CD14-positive monocyte (primary cell): Measurements from ENCODE around the gene ITGA2B. TPM values are rescaled to one million over a fixed set of nuclear protein-coding genes. Genes with fewer than 3 reads are reported as not detected.
A peak's percentile ranks its signal among the peaks of the same experiment; 100 is the strongest.

Experiments used
- DNase-seq, 3 donors: peaks; one replicate each; pipeline ENCODE4 v3.0.0-alpha.2; 2011 to 2022
- H2AFZ ChIP-seq: 2 replicates; pipeline ENCODE4 v1.6.0; 2012; ENCODE audit warnings: mild to moderate bottlenecking, low read depth, low read length, inconsistent platforms; ENCODE audit not compliant: insufficient read depth, poor library complexity, severe bottlenecking
- H3K27ac ChIP-seq, 2 donors: 1 replicate in 1 of 2; 2 replicates in 1 of 2; pipeline ENCODE4 v1.5.1; 2012 to 2013; ENCODE audit warnings: low read length in 2 of 2, control low read depth in 1 of 2, inconsistent platforms in 1 of 2, low read depth in 1 of 2, mild to moderate bottlenecking in 1 of 2
- H3K27me3 ChIP-seq, 2 donors: one replicate each; pipeline versions ENCODE4 v1.6.0 to v1.6.1; 2011 to 2013; ENCODE audit warnings: low read length in 2 of 2; ENCODE audit not compliant: control insufficient read depth in 2 of 2, insufficient read depth in 2 of 2
- H3K36me3 ChIP-seq, 2 donors: replicated peaks in 1 of 2; 1 replicate in 1 of 2; 2 replicates in 1 of 2; pipeline versions ENCODE4 v1.5.1 to v1.6.1; 2012 to 2013; ENCODE audit warnings: low read length in 2 of 2, control low read depth in 1 of 2, inconsistent platforms in 1 of 2, mild to moderate bottlenecking in 1 of 2; ENCODE audit not compliant: insufficient read depth in 2 of 2, control insufficient read depth in 1 of 2
- H3K4me1 ChIP-seq, 2 donors: 1 replicate in 1 of 2; 2 replicates in 1 of 2; pipeline versions ENCODE4 v1.5.1 to v1.6.1; 2012 to 2013; ENCODE audit warnings: low read length in 2 of 2, control low read depth in 1 of 2, inconsistent platforms in 1 of 2, mild to moderate bottlenecking in 1 of 2, moderate library complexity in 1 of 2; ENCODE audit not compliant: insufficient read depth in 2 of 2, control insufficient read depth in 1 of 2
- H3K4me2 ChIP-seq: replicated peaks from 2 replicates; pipeline ENCODE3; 2012; ENCODE audit warnings: low read length, moderate library complexity, mild to moderate bottlenecking; ENCODE audit not compliant: poor library complexity, severe bottlenecking; ENCODE audit errors: extremely low read depth
- H3K4me3 ChIP-seq, 3 experiments: fragments of 200-600 bp in 1 of 3; sonication (generic) in 1 of 3; replicated peaks in 1 of 3; 1 replicate in 2 of 3; 2 replicates in 1 of 3; pipeline ENCODE4 v1.5.1; 2011 to 2013; ENCODE audit warnings: low read length in 3 of 3, mild to moderate bottlenecking in 3 of 3, control low read depth in 2 of 3, low read depth in 2 of 3, inconsistent platforms in 1 of 3, moderate library complexity in 1 of 3
- H3K79me2 ChIP-seq: 2 replicates; pipeline ENCODE4 v1.6.0; 2012; ENCODE audit warnings: mild to moderate bottlenecking, control low read depth, inconsistent platforms, low read length, moderate library complexity; ENCODE audit not compliant: insufficient read depth
- H3K9ac ChIP-seq: 2 replicates; pipeline ENCODE4 v1.6.0; 2017; ENCODE audit warnings: low read length, mild to moderate bottlenecking; ENCODE audit not compliant: insufficient read depth, poor library complexity, severe bottlenecking
- H3K9me3 ChIP-seq, 2 donors: replicated peaks in 1 of 2; 1 replicate in 1 of 2; 2 replicates in 1 of 2; pipeline versions ENCODE4 v1.5.1 to v1.6.1; 2012 to 2013; ENCODE audit warnings: low read length in 2 of 2, control low read depth in 1 of 2; ENCODE audit not compliant: control insufficient read depth in 1 of 2, insufficient read depth in 1 of 2
- H4K20me1 ChIP-seq: 2 replicates; pipeline ENCODE4 v1.6.0; 2012; ENCODE audit warnings: mild to moderate bottlenecking, low read length, control low read depth, moderate library complexity; ENCODE audit not compliant: insufficient read depth
- H3K27ac Mint-ChIP-seq, 7 donors: one replicate each; pipeline ENCODE4 v1.8.0; 2020; ENCODE audit warnings: mild to moderate bottlenecking in 7 of 7, mixed read lengths in 7 of 7, moderate library complexity in 6 of 7, inconsistent platforms in 2 of 7
- H3K27me3 Mint-ChIP-seq, 3 donors: one replicate each; pipeline ENCODE4 v1.8.0; 2021 to 2022; ENCODE audit warnings: low read depth in 3 of 3, mild to moderate bottlenecking in 3 of 3, mixed read lengths in 3 of 3, moderate library complexity in 3 of 3, inconsistent platforms in 1 of 3
- H3K36me3 Mint-ChIP-seq, 2 donors: one replicate each; pipeline ENCODE4 v1.8.0; 2020; ENCODE audit warnings: mixed read lengths in 2 of 2, inconsistent platforms in 1 of 2, mild to moderate bottlenecking in 1 of 2
- H3K4me1 Mint-ChIP-seq: one replicate; pipeline ENCODE4 v1.8.0; 2020; ENCODE audit warnings: mild to moderate bottlenecking, mixed read lengths
- H3K4me3 Mint-ChIP-seq, 2 donors: one replicate each; pipeline ENCODE4 v1.8.0; 2020; ENCODE audit warnings: mild to moderate bottlenecking in 2 of 2, mixed read lengths in 2 of 2, moderate library complexity in 1 of 2
- H3K9me3 Mint-ChIP-seq, 7 donors: one replicate each; pipeline ENCODE4 v1.8.0; 2020 to 2022; ENCODE audit warnings: mixed read lengths in 7 of 7, mild to moderate bottlenecking in 6 of 7, moderate library complexity in 6 of 7, inconsistent platforms in 2 of 7
- WGBS: methylation state at CpG from one replicate; pipeline ENCODE4 v1.1.5; 2013; ENCODE audit warnings: missing lambda C conversion rate; ENCODE audit not compliant: insufficient coverage; 5-methylcytosine and 5-hydroxymethylcytosine counted together
- intact Hi-C, 2 donors: fragments of 100-400 bp; cut with micrococcal nuclease; formaldehyde crosslinking; loops; one replicate each; pipeline versions ENCODE4 v1.15.0 to v1.15.1; 2023
- polyA plus RNA-seq, 3 donors: library from polyadenylated mRNA; depleted of rRNA in 1 of 3; unstranded in 2 of 3; stranded (reverse) in 1 of 3; fragments of 300-500 nt in 2 of 3; fragments of >200 nt in 1 of 3; fragmentation: Illumina TruSeq in 2 of 3; gene quantifications; 1 replicate in 2 of 3; 2 replicates in 1 of 3; pipeline ENCODE4 v1.2.3, GENCODE V29; 2012 to 2021
- TF ChIP-seq, protein P1 (sequence below): fragments of 200-600 bp; IDR thresholded peaks from one replicate; pipeline ENCODE4 v1.8.0; 2022; ENCODE audit warnings: antibody characterized with exemption, mild to moderate bottlenecking

The ITGA2B gene
- polyA plus RNA-seq, 3 donors = 0.21 to 1.2 (median 1.1) TPM

DNA sequence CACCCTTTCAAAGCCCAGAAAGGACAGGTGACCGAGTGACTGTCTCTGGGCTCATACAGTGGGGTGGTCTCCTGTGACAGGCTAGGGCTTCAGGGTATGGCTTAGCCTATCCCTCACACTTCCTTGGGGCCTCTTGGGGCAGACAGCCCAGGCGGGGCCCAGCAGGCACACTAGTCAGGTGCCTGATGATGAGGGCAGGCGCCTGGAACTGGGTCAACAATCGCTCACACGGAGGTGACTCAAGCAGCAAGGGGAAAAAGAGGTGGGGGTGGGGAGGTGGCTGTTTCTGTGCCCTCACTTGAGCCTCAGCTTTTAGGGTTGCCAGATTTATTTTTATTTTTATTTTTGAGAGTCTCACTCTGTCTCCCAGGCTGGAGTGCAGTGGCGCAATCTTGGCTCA is 50.7 kb downstream of the ITGA2B start:
- Histone ChIP-seq H3K79me2 (peaks cover 3% of the 10 kb centered on the region), H2AFZ (no peak overlapping the region), H3K4me3 (no peak overlapping the region), H3K4me2 (no peak overlapping the region), H3K4me1 (peaks cover 48 to 59% of the 10 kb centered on the region in 2 donors), H3K9me3 (peaks cover 0 to 4% of the 10 kb centered on the region in 2 donors), H4K20me1 (no peaks in the 10 kb centered on the region), H3K27ac (peak overlapping the region; percentile 34 to 72), H3K27me3 (no peaks in the 10 kb centered on the region), H3K9ac (peak overlapping the region; percentile 44), H3K36me3 (no peaks in the 10 kb centered on the region)
- Mint-ChIP-seq H3K27ac (peak overlapping the region; percentile 68 to 99 (median 94)), H3K9me3 (peaks cover 4 to 14% (median 7%) of the 10 kb centered on the region in 7 donors), H3K4me1 (peaks cover 53% of the 10 kb centered on the region), H3K36me3 (peaks cover 0 to 4% of the 10 kb centered on the region in 2 donors), H3K4me3 (no peak overlapping the region), H3K27me3 (peaks cover 0 to 2% (median 0%) of the 10 kb centered on the region in 3 donors)
- TF ChIP-seq, protein P1, sequence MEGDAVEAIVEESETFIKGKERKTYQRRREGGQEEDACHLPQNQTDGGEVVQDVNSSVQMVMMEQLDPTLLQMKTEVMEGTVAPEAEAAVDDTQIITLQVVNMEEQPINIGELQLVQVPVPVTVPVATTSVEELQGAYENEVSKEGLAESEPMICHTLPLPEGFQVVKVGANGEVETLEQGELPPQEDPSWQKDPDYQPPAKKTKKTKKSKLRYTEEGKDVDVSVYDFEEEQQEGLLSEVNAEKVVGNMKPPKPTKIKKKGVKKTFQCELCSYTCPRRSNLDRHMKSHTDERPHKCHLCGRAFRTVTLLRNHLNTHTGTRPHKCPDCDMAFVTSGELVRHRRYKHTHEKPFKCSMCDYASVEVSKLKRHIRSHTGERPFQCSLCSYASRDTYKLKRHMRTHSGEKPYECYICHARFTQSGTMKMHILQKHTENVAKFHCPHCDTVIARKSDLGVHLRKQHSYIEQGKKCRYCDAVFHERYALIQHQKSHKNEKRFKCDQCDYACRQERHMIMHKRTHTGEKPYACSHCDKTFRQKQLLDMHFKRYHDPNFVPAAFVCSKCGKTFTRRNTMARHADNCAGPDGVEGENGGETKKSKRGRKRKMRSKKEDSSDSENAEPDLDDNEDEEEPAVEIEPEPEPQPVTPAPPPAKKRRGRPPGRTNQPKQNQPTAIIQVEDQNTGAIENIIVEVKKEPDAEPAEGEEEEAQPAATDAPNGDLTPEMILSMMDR = no peak
- intact Hi-C loops = no loop called here
- WGBS = 46% methylated on average over 4 of the region's 6 CpGs
- DNase-seq = peak; percentile 85 to 91 (median 87)

DNA sequence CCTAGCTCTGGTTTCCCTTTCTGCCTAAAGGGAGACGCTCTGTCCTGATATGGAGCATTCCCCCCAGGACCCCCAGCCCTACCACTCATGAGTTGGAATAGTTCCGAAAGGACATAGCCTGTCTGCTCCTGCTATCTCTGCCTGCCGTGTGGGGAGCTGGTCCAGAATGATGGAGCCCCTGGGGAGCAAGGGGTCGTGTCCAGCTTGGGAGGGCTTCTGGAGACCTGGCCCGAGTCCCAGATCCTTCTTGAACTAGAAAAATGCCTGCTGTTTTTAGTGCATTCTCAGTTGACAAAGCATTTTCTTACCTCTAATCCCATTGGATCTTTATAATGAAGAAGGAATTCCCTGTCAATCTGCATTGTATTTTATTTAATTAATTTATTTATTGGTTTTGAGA is 53.5 kb downstream of the ITGA2B start:
- H2AFZ ChIP-seq = no peak overlapping the region
- peaks cover 76 to 83% of the 10 kb centered on the region in 2 donors for H3K4me1 ChIP-seq
- no peaks in the 10 kb centered on the region for H4K20me1 ChIP-seq
- H3K27ac ChIP-seq = peak overlapping the region in 1 of 2 donors; percentile 36
- Mint-ChIP-seq H3K36me3 (peaks cover 0 to 4% of the 10 kb centered on the region in 2 donors), H3K4me3 (no peak overlapping the region), H3K27me3 (peaks cover 0 to 2% (median 0%) of the 10 kb centered on the region in 3 donors), H3K27ac (peak overlapping the region in 6 of 7 donors; percentile 33 to 85 (median 56)), H3K4me1 (peaks cover 73% of the 10 kb centered on the region), H3K9me3 (peaks cover 1 to 13% (median 7%) of the 10 kb centered on the region in 7 donors)
- 88% methylated on average over 3 of the region's 5 CpGs for WGBS
- H3K4me2 ChIP-seq = no peak overlapping the region
- intact Hi-C loops = no loop called here
- no peaks in the 10 kb centered on the region for H3K36me3 ChIP-seq
- no peaks in the 10 kb centered on the region for H3K27me3 ChIP-seq
- H3K9me3 ChIP-seq = peaks cover 0 to 4% of the 10 kb centered on the region in 2 donors
- peaks cover 3% of the 10 kb centered on the region for H3K79me2 ChIP-seq
- TF ChIP-seq, protein P1 = no peak
- no peak for DNase-seq
- no peak overlapping the region for H3K9ac ChIP-seq
- no peak overlapping the region for H3K4me3 ChIP-seq
